EH (cell line): ENCODE measurements around the gene MAVS.
"Not testable (repeated sequence)": the region's sequence is repeated elsewhere in the genome, so short reads cannot be mapped to it uniquely, and the experiment has no call there.

Experiments used
- DNase-seq: peaks from one replicate; pipeline ENCODE4 v3.0.0-alpha.2; 2015; ENCODE audit warnings: low read depth

Gene MAVS

GRCh38 chr20:3815703-3816315, 30.8 kb upstream of the MAVS start:
- DNase-seq, result no peak

GRCh38 chr20:3818155-3819151, 28.2 kb upstream of the MAVS start:
- peak; percentile 86 for DNase-seq

- DNase-seq, result no peak
Observed at GRCh38 chr20:3819411-3820047, 27.1 kb upstream of the MAVS start.

- DNase-seq, result peak; percentile 95
Observed at GRCh38 chr20:3820048-3820900, 26.4 kb upstream of the MAVS start, which contains the start of gene AP5S1. Gene AP5S1, plus strand, starts transcription at chr20:3820547. Its CDS starts 1,571 bp downstream, at chr20:3822118.

GRCh38 chr20:3820901-3821727, 25.5 kb upstream of the MAVS start:
- no peak for DNase-seq

GRCh38 chr20:3821996-3822395, 24.6 kb upstream of the MAVS start:
- DNase-seq, result no peak

GRCh38 chr20:3823881-3824280, 22.8 kb upstream of the MAVS start:
- no peak for DNase-seq

GRCh38 chr20:3825526-3825925, 21.1 kb upstream of the MAVS start:
- DNase-seq, result no peak

GRCh38 chr20:3826420-3826819, 20.2 kb upstream of the MAVS start:
- no peak for DNase-seq

GRCh38 chr20:3828798-3829197, 17.8 kb upstream of the MAVS start:
- DNase-seq, result peak; percentile 27

GRCh38 chr20:3829891-3830290, 16.7 kb upstream of the MAVS start:
- DNase-seq, result not testable (repeated sequence)

GRCh38 chr20:3836132-3836531, 10.5 kb upstream of the MAVS start:
- DNase-seq, result no peak

GRCh38 chr20:3839328-3839727, 7.3 kb upstream of the MAVS start:
- no peak for DNase-seq

- DNase-seq, result peak; percentile 48
Observed at GRCh38 chr20:3840201-3840600, 6.4 kb upstream of the MAVS start.

- DNase-seq, result no peak
Observed at GRCh38 chr20:3842348-3842930, 4.2 kb upstream of the MAVS start.

GRCh38 chr20:3843490-3843889, 3.1 kb upstream of the MAVS start:
- peak; percentile 77 for DNase-seq

GRCh38 chr20:3843990-3844619, 2.5 kb upstream of the MAVS start:
- DNase-seq, result not testable (repeated sequence)

GRCh38 chr20:3846378-3846739, 275 bp upstream of the MAVS start:
- DNase-seq, result no peak

- DNase-seq, result no peak
Observed at GRCh38 chr20:3847429-3847940, 851 bp downstream of the MAVS start.

GRCh38 chr20:3848565-3848964, 1.9 kb downstream of the MAVS start:
- no peak for DNase-seq
